ENCODE results near the gene LRRC8E. TPM values are rescaled to one million over a fixed set of nuclear protein-coding genes. Genes with fewer than 3 reads are reported as not detected.

The LRRC8E gene
- total and polyA plus RNA-seq, 2 of the 8 experiments (the other 6 are each of a cell fraction or from before 2014, with no cell fraction given): 2.7 to 2.9 TPM

- Histone ChIP-seq H2BK15ac (ENCODE audit: low read length) (no peak overlapping the region), H3K23ac (ENCODE audit: insufficient read length) (no peak overlapping the region), H3K4me2 (ENCODE audit: insufficient read depth in 1 of 2, low read depth in 2 of 2, low read length in 2 of 2) (peak overlapping the region; percentile 75 to 86), H4K8ac (ENCODE audit: extremely low read depth, insufficient read depth, low read length) (no peak overlapping the region), H2AK5ac (ENCODE audit: low read depth, low read length) (no peak overlapping the region), H2AFZ (ENCODE audit: low read length) (no peak overlapping the region), H3K18ac (ENCODE audit: extremely low read depth, low read length) (no peak overlapping the region; the same call in 1 of the 2 replicates), H2BK5ac (ENCODE audit: low read depth, low read length) (peak overlapping the region; percentile 24; the same call in 1 of the 2 replicates), H3K56ac (replicated peaks; ENCODE audit: insufficient read length, low read depth, low read length) (no peak overlapping the region), H3K36me3 (ENCODE audit: control insufficient read depth in 2 of 4, insufficient read depth in 4 of 4, low read length in 3 of 4) (no peaks in the 10 kb centered on the region), H3K14ac (ENCODE audit: insufficient read length) (no peak overlapping the region), H3K23me2 (ENCODE audit: low read depth, low read length) (peaks cover 9% of the 10 kb centered on the region; the same call in 1 of the 2 replicates), H2BK120ac (replicated peaks; ENCODE audit: low read depth, low read length) (no peak overlapping the region), H3K79me1 (ENCODE audit: low read depth, low read length) (no peaks in the 10 kb centered on the region), H2BK12ac (ENCODE audit: low read depth, low read length) (0 out of 2 replicates have a peak overlapping the region, but pooled peaks have one; percentile 17), H2BK20ac (ENCODE audit: low read length) (no peak overlapping the region), H3K79me2 (ENCODE audit: control insufficient read depth in 1 of 2, insufficient read depth in 2 of 2, low read length in 2 of 2) (no peaks in the 10 kb centered on the region), H3K27me3 (replicated peaks in 1 of 4; ENCODE audit: control insufficient read depth in 3 of 4, extremely low read depth in 1 of 4, insufficient read depth in 3 of 4, low read length in 3 of 4) (peaks cover 8 to 35% (median 24%) of the 10 kb centered on the region in 4 experiments), H3K4me3 (ENCODE audit: extremely low read depth in 1 of 4, insufficient read depth in 2 of 4, low read depth in 3 of 4, low read length in 4 of 4) (peak overlapping the region; percentile 11 to 61 (median 31); a peak in 6 of 8 replicates), H4K5ac (ENCODE audit: insufficient read length, low read depth, low read length) (no peak overlapping the region), H4K91ac (replicated peaks; ENCODE audit: insufficient read length, low read length) (no peak overlapping the region), H4K20me1 (replicated peaks in 1 of 2; ENCODE audit: control insufficient read depth in 1 of 2, insufficient read depth in 2 of 2, low read length in 2 of 2) (peaks cover 4 to 13% of the 10 kb centered on the region in 2 experiments), H3K4ac (replicated peaks; ENCODE audit: insufficient read length, low read depth, low read length) (no peak overlapping the region), H3K9ac (replicated peaks in 1 of 4; ENCODE audit: extremely low read depth in 1 of 4, low read depth in 3 of 4, low read length in 3 of 4) (no peak overlapping the region), H3K9me3 (ENCODE audit: insufficient read depth in 2 of 2, low read depth in 1 of 2, low read length in 1 of 2) (no peaks in the 10 kb centered on the region), H3K4me1 (replicated peaks in 1 of 4; ENCODE audit: control insufficient read depth in 3 of 4, insufficient read depth in 4 of 4, low read length in 3 of 4) (peaks cover 0 to 31% (median 19%) of the 10 kb centered on the region in 4 experiments; a peak in 5 of 7 replicates), H3K27ac (ENCODE audit: low read depth, low read length) (no peak overlapping the region)
- FAIRE-seq: no peak
- TF ChIP-seq E2F6 (IDR thresholded peaks at IDR 0.05): peak; percentile 53
- no peak for TF ChIP-seq SUZ12 (IDR thresholded peaks at IDR 0.05; ENCODE audit: low read length)
- TF ChIP-seq NANOG (IDR thresholded peaks at IDR 0.05; ENCODE audit: insufficient read depth, low read depth, low read length, poor library complexity, severe bottlenecking): no peak
- peak; percentile 68 for TF ChIP-seq MAX (IDR thresholded peaks at IDR 0.05)
- no peak for TF ChIP-seq RNF2 (IDR thresholded peaks at IDR 0.05; ENCODE audit: borderline replicate concordance, low read depth, low read length, missing control alignments, poor library complexity, severe bottlenecking)
- WGBS, 2 experiments (ENCODE audit: extremely low coverage in 1 of 2, insufficient coverage in 1 of 2, insufficient read length in 1 of 2, insufficient replicate concordance in 2 of 2, low coverage in 1 of 2, low lambda C conversion rate in 2 of 2, missing lambda C conversion rate in 1 of 2): 33% methylated on average over 20 of the region's 21 CpGs; no CpG with 5 or more reads in 1 of the 2 experiments
- no peak for DNase-seq (ENCODE audit: low read depth in 1 of 2, low spot score in 2 of 2)
- CTCF ChIA-PET (ENCODE audit: partially characterized antibody): interaction anchor here (0.6 to 2.1 kb wide), 20 partner anchors 11 to 362 kb away, joined by 3 to 22 read pairs (median 5); partner anchors contain the start of genes MAP2K7, SNAPC2, TGFBR3L and TIMM44
- POLR2A ChIA-PET (ENCODE audit: partially characterized antibody): interaction anchor here (0.7 to 10.5 kb wide), 11 partner anchors 8 to 75 kb away, joined by 3 to 106 read pairs (median 4); partner anchors contain the start of genes SNAPC2, TGFBR3L and TIMM44
Observed at GRCh38 chr19:7868326-7868670, 20.0 kb upstream of the LRRC8E start.

All from H1 (cell line).